Measurements from ENCODE around the gene ZNF550. TPM values are rescaled to one million over a fixed set of nuclear protein-coding genes. Genes with fewer than 3 reads are reported as not detected.

The ZNF550 gene
- 10 to 100 TPM in 6 of 10 donors, 1 to 10 TPM in 4; 8.6 to 14.0 (median 11.1) TPM for polyA plus RNA-seq (ENCODE audit: insufficient read length in 10 of 10)
- long read RNA-seq, donor 1, partial matches to known transcripts, result 0 of 1 reads
- long read RNA-seq, donor 1, other reads (novel, unspliced or antisense), result 0 of 1 reads
- long read RNA-seq, donor 2, result 0 reads
- long read RNA-seq, donor 3, result 0 reads
- long read RNA-seq, donor 4, partial matches to known transcripts, result 0 of 2 reads
- long read RNA-seq, donor 4, other reads (novel, unspliced or antisense), result 0 of 2 reads
- long read RNA-seq, donor 5, partial matches to known transcripts, result 0 of 3 reads
- long read RNA-seq, donor 5, other reads (novel, unspliced or antisense), result 0 of 3 reads
- long read RNA-seq, donor 6, result 0 reads
- long read RNA-seq, donor 7, partial matches to known transcripts, result 8 of 15 reads
- long read RNA-seq, donor 7, other reads (novel, unspliced or antisense), result 6 of 15 reads
- long read RNA-seq, donor 8, partial matches to known transcripts, result 0 of 2 reads
- long read RNA-seq, donor 8, other reads (novel, unspliced or antisense), result 0 of 2 reads
- long read RNA-seq, donor 9, result 0 reads

GRCh38 chr19:57559404-57560025 is at the start of gene ZNF550:
ZNF550 (minus strand) TSS chr19:57559863; CDS start chr19:57559682, 181 bp downstream.
- DNase-seq, result peak; percentile 86 to 96 (median 92)

- DNase-seq, result no peak
Measured at GRCh38 chr19:57606931-57607330, 47.3 kb upstream of the ZNF550 start.

- peak; percentile 95 to 96 (median 96) for DNase-seq
Measured at GRCh38 chr19:57599761-57600383, 40.2 kb upstream of the ZNF550 start, which contains the start of gene ZNF530. ZNF530 (plus strand) TSS chr19:57599885; CDS start chr19:57604346, 4,461 bp downstream.

- no peak for DNase-seq
Measured at GRCh38 chr19:57599377-57599760, 39.7 kb upstream of the ZNF550 start.

- DNase-seq, result no peak
Measured at GRCh38 chr19:57587529-57587928, 27.9 kb upstream of the ZNF550 start.

GRCh38 chr19:57583521-57584416 is 24.1 kb upstream of the ZNF550 start, which contains the start of gene ZIK1:
ZIK1 (plus strand) TSS chr19:57584145; CDS start chr19:57584357, 212 bp downstream.
- peak; percentile 94 to 97 (median 95) for DNase-seq

- DNase-seq, result no peak
Measured at GRCh38 chr19:57583104-57583520, 23.4 kb upstream of the ZNF550 start.

GRCh38 chr19:57578487-57579205 is 19.0 kb upstream of the ZNF550 start, which contains the start of gene ZNF416:
ZNF416 (minus strand) TSS chr19:57578911; CDS start chr19:57578704, 207 bp downstream.
- peak; percentile 99 for DNase-seq

- DNase-seq, result no peak
Measured at GRCh38 chr19:57576661-57577060, 17.0 kb upstream of the ZNF550 start.

- no peak for DNase-seq
Measured at GRCh38 chr19:57572415-57572947, 12.8 kb upstream of the ZNF550 start.

- no peak for DNase-seq
Measured at GRCh38 chr19:57570707-57571106, 11.0 kb upstream of the ZNF550 start.

- DNase-seq, result no peak
Measured at GRCh38 chr19:57566396-57567265, 7.0 kb upstream of the ZNF550 start.

GRCh38 chr19:57563547-57563946 is 3.9 kb upstream of the ZNF550 start:
- DNase-seq, result no peak

- peak in 1 of 3 donors; percentile 41 for DNase-seq
Measured at GRCh38 chr19:57560049-57560491, 407 bp upstream of the ZNF550 start.

- DNase-seq, result peak in 1 of 3 donors; percentile 42
Measured at GRCh38 chr19:57559008-57559403, 657 bp downstream of the ZNF550 start.

GRCh38 chr19:57558525-57558924 is 1.1 kb downstream of the ZNF550 start:
- no peak for DNase-seq

GRCh38 chr19:57557659-57558058 is 2.0 kb downstream of the ZNF550 start:
- DNase-seq, result no peak

GRCh38 chr19:57552432-57552831 is 7.2 kb downstream of the ZNF550 start:
- DNase-seq, result no peak

GRCh38 chr19:57546513-57546912 is 13.2 kb downstream of the ZNF550 start:
- DNase-seq, result no peak
